ENCODE data around the gene RNF44.

RNF44 gene

GRCh38 chr5:176529116-176529740 is 8.0 kb downstream of the RNF44 start:
- H3K4me1 Mint-ChIP-seq (ENCODE audit: low read depth): peaks cover 33% of the 10 kb centered on the region
- no peak overlapping the region for H3K4me3 Mint-ChIP-seq
- no peaks in the 10 kb centered on the region for H3K27me3 Mint-ChIP-seq
- no peak overlapping the region for H3K27ac Mint-ChIP-seq
- intact Hi-C loops (cut with micrococcal nuclease): no loop called here
- H3K36me3 Mint-ChIP-seq (ENCODE audit: low read depth): peaks cover 71% of the 10 kb centered on the region
- H3K9me3 Mint-ChIP-seq: no peaks in the 10 kb centered on the region

- H3K4me3 Mint-ChIP-seq: no peak overlapping the region
- intact Hi-C loops (cut with micrococcal nuclease): no loop called here
- H3K4me1 Mint-ChIP-seq (ENCODE audit: low read depth): peaks cover 29% of the 10 kb centered on the region
- no peaks in the 10 kb centered on the region for H3K9me3 Mint-ChIP-seq
- peaks cover 68% of the 10 kb centered on the region for H3K36me3 Mint-ChIP-seq (ENCODE audit: low read depth)
- H3K27me3 Mint-ChIP-seq: no peaks in the 10 kb centered on the region
- H3K27ac Mint-ChIP-seq: no peak overlapping the region
Observed at GRCh38 chr5:176528761-176529115, 8.5 kb downstream of the RNF44 start.

- Mint-ChIP-seq H3K4me1 (ENCODE audit: low read depth) (peaks cover 29% of the 10 kb centered on the region), H3K27me3 (no peaks in the 10 kb centered on the region), H3K27ac (no peak overlapping the region), H3K36me3 (ENCODE audit: low read depth) (peaks cover 65% of the 10 kb centered on the region), H3K4me3 (no peak overlapping the region), H3K9me3 (no peaks in the 10 kb centered on the region)
- intact Hi-C loops (cut with micrococcal nuclease): no loop called here
Observed at GRCh38 chr5:176528301-176528700, 8.9 kb downstream of the RNF44 start.

- intact Hi-C loops (cut with micrococcal nuclease): no loop called here
- Mint-ChIP-seq H3K27ac (no peak overlapping the region), H3K4me1 (ENCODE audit: low read depth) (peaks cover 26% of the 10 kb centered on the region), H3K4me3 (no peak overlapping the region), H3K27me3 (no peaks in the 10 kb centered on the region), H3K36me3 (ENCODE audit: low read depth) (peaks cover 58% of the 10 kb centered on the region), H3K9me3 (no peaks in the 10 kb centered on the region)
Observed at GRCh38 chr5:176527246-176528222, 9.7 kb downstream of the RNF44 start.

GRCh38 chr5:176526462-176526861 is 10.7 kb downstream of the RNF44 start:
- intact Hi-C loops (cut with micrococcal nuclease): no loop called here
- Mint-ChIP-seq H3K27me3 (no peaks in the 10 kb centered on the region), H3K9me3 (no peaks in the 10 kb centered on the region), H3K36me3 (ENCODE audit: low read depth) (peaks cover 50% of the 10 kb centered on the region), H3K27ac (no peak overlapping the region), H3K4me1 (ENCODE audit: low read depth) (peaks cover 21% of the 10 kb centered on the region), H3K4me3 (no peak overlapping the region)

GRCh38 chr5:176525677-176526076 is 11.5 kb downstream of the RNF44 start:
- intact Hi-C loops (cut with micrococcal nuclease): no loop called here
- peaks cover 42% of the 10 kb centered on the region for H3K36me3 Mint-ChIP-seq (ENCODE audit: low read depth)
- H3K4me1 Mint-ChIP-seq (ENCODE audit: low read depth): peaks cover 15% of the 10 kb centered on the region
- no peaks in the 10 kb centered on the region for H3K27me3 Mint-ChIP-seq
- no peak overlapping the region for H3K27ac Mint-ChIP-seq
- H3K9me3 Mint-ChIP-seq: no peaks in the 10 kb centered on the region
- no peak overlapping the region for H3K4me3 Mint-ChIP-seq

- intact Hi-C loops (cut with micrococcal nuclease): no loop called here
- Mint-ChIP-seq H3K4me1 (ENCODE audit: low read depth) (peaks cover 14% of the 10 kb centered on the region), H3K4me3 (no peak overlapping the region), H3K9me3 (no peaks in the 10 kb centered on the region), H3K36me3 (ENCODE audit: low read depth) (peaks cover 35% of the 10 kb centered on the region), H3K27me3 (no peaks in the 10 kb centered on the region), H3K27ac (no peak overlapping the region)
Observed at GRCh38 chr5:176524987-176525386, 12.2 kb downstream of the RNF44 start.

- H3K27ac Mint-ChIP-seq: peak overlapping the region; percentile 12
- H3K27me3 Mint-ChIP-seq: no peaks in the 10 kb centered on the region
- H3K4me3 Mint-ChIP-seq: no peak overlapping the region
- intact Hi-C loops (cut with micrococcal nuclease): no loop called here
- H3K4me1 Mint-ChIP-seq (ENCODE audit: low read depth): peaks cover 10% of the 10 kb centered on the region
- H3K9me3 Mint-ChIP-seq: no peaks in the 10 kb centered on the region
- peaks cover 27% of the 10 kb centered on the region for H3K36me3 Mint-ChIP-seq (ENCODE audit: low read depth)
Observed at GRCh38 chr5:176524138-176524537, 13.1 kb downstream of the RNF44 start.

GRCh38 chr5:176521699-176522263 is 15.4 kb downstream of the RNF44 start:
- H3K36me3 Mint-ChIP-seq (ENCODE audit: low read depth): peaks cover 6% of the 10 kb centered on the region
- peaks cover 16% of the 10 kb centered on the region for H3K4me1 Mint-ChIP-seq (ENCODE audit: low read depth)
- no peaks in the 10 kb centered on the region for H3K9me3 Mint-ChIP-seq
- intact Hi-C loops (cut with micrococcal nuclease): no loop called here
- H3K27me3 Mint-ChIP-seq: no peaks in the 10 kb centered on the region
- no peak overlapping the region for H3K27ac Mint-ChIP-seq
- no peak overlapping the region for H3K4me3 Mint-ChIP-seq

GRCh38 chr5:176521286-176521685 is 15.9 kb downstream of the RNF44 start:
- Mint-ChIP-seq H3K36me3 (ENCODE audit: low read depth) (peaks cover 2% of the 10 kb centered on the region), H3K4me3 (no peak overlapping the region)

GRCh38 chr5:176519810-176520720 is 17.1 kb downstream of the RNF44 start:
- peaks cover 16% of the 10 kb centered on the region for H3K4me1 Mint-ChIP-seq (ENCODE audit: low read depth)
- H3K36me3 Mint-ChIP-seq (ENCODE audit: low read depth): no peaks in the 10 kb centered on the region
- no peak overlapping the region for H3K4me3 Mint-ChIP-seq
- no peaks in the 10 kb centered on the region for H3K9me3 Mint-ChIP-seq
- intact Hi-C loops (cut with micrococcal nuclease): no loop called here
- no peaks in the 10 kb centered on the region for H3K27me3 Mint-ChIP-seq
- H3K27ac Mint-ChIP-seq: no peak overlapping the region

More at GRCh38 chr5:176521286-176521685, 15.9 kb downstream of the RNF44 start:
- Mint-ChIP-seq H3K9me3 (no peaks in the 10 kb centered on the region), H3K27ac (no peak overlapping the region), H3K4me1 (ENCODE audit: low read depth) (peaks cover 16% of the 10 kb centered on the region), H3K27me3 (no peaks in the 10 kb centered on the region)
- intact Hi-C loops (cut with micrococcal nuclease): no loop called here

GRCh38 chr5:176517053-176517661 is 20.0 kb downstream of the RNF44 start:
- Mint-ChIP-seq H3K9me3 (no peaks in the 10 kb centered on the region), H3K4me3 (no peak overlapping the region), H3K36me3 (ENCODE audit: low read depth) (no peaks in the 10 kb centered on the region), H3K27ac (no peak overlapping the region), H3K4me1 (ENCODE audit: low read depth) (peaks cover 13% of the 10 kb centered on the region), H3K27me3 (no peaks in the 10 kb centered on the region)
- intact Hi-C loops (cut with micrococcal nuclease): no loop called here

- no peak overlapping the region for H3K4me3 Mint-ChIP-seq
- no peaks in the 10 kb centered on the region for H3K9me3 Mint-ChIP-seq
- H3K4me1 Mint-ChIP-seq (ENCODE audit: low read depth): peaks cover 13% of the 10 kb centered on the region
- no peak overlapping the region for H3K27ac Mint-ChIP-seq
- intact Hi-C loops (cut with micrococcal nuclease): no loop called here
- H3K27me3 Mint-ChIP-seq: no peaks in the 10 kb centered on the region
- no peaks in the 10 kb centered on the region for H3K36me3 Mint-ChIP-seq (ENCODE audit: low read depth)
Observed at GRCh38 chr5:176515396-176515795, 21.8 kb downstream of the RNF44 start.

Measured in dendritic cell treated with granulocyte-macrophage colony-stimulating factor and Interleukin-4, amounts not matched to agents 40 ng/mL and 50 ng/mL, for 4 days (primary cell).